ENCODE data around the gene CADM4.

GRCh38 chr19:43616954-43617353 is 22.7 kb downstream of the CADM4 start:
- TF ChIP-seq CTCF (IDR thresholded peaks at IDR 0.05) (no peak), POLR2AphosphoS5 (IDR thresholded peaks at IDR 0.05) (no peak), POLR2A (IDR thresholded peaks at IDR 0.05) (no peak)

Measured in breast epithelium (tissue), 3 donors.